GM12892 (cell line): Measurements from ENCODE around the gene HYAL3.
A peak's percentile ranks its signal among the peaks of the same experiment; 100 is the strongest.
"Not testable (repeated sequence)": the region's sequence is repeated elsewhere in the genome, so short reads cannot be mapped to it uniquely, and the experiment has no call there.

Experiments
- DNase-seq: peaks from one replicate; pipeline ENCODE4 v3.0.0; 2011; ENCODE audit not compliant: insufficient read length
- FAIRE-seq: peaks from 2 replicates; lab custom pipeline; 2011; peaks lifted over from hg19 to GRCh38; lab: Jason Lieb, UNC
- POLR2A ChIP-seq: IDR thresholded peaks from 2 replicates; pipeline ENCODE4 v1.6.1; 2011; ENCODE audit warnings: low read depth, low read length, control low read depth
- POLR2AphosphoS5 ChIP-seq: IDR thresholded peaks from 2 replicates; pipeline ENCODE4 v1.6.1; 2011; ENCODE audit warnings: low read depth, low read length, control low read depth
- TAF1 ChIP-seq: IDR thresholded peaks from 2 replicates; pipeline ENCODE4 v1.6.1; 2011; ENCODE audit warnings: low read depth, mild to moderate bottlenecking, control low read depth, low read length, borderline replicate concordance

HYAL3 gene

DNA sequence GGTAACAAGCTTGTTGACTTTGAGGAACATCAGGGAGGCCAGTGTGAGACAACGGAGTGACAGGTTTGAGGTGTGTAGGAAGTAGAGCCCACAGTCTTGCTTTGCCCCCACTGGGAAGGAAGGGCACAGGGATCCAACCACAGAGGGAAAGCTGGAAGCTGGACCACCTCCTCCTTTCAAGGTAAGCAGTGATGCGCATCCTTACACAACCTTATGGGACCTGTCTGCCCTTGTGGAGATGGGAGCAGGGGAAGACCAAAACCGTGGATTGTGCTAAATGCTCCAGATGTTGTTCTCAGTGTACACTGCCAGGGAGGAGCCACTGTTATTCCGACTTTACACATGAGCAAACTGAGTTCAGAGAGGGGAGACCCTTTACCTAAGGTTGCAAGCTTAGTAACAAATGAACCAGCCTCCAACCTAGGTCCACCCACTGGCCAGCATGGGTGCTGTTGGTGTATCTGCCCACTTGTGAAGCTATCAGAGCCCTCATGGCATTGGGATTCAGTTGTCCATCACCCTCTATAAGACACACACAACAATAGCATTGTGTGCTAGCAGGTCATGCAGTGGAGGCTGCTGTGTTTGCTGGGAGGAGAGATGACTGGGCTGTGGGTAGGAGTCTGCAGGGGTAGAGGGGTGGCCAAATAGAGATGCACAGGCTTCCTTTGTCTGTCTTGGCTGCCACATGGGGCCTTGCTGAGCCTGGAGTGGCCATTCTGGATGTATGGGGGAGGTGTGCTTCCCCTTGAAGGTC, 20.9 kb downstream of the HYAL3 start:
- DNase-seq (no peak), FAIRE-seq (no peak)
- TF ChIP-seq POLR2A (no peak), TAF1 (no peak), POLR2AphosphoS5 (no peak)

DNA sequence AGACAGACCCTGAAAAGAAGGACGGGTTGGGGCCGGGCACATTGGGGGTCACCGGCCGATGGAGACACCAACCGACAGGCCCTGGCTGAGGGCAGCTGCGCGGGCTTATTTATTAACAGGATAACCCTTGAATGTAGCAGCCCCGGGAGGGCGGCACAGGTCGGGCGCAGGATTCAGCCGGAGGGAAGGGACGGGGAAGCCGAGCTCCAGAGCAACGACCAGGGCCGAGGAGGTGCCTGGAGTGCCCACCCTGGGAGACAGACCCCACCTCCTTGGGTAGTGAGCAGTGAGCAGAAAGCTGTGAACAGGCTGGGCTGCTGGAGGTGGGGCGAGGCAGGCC, 22.5 kb downstream of the HYAL3 start:
- no peak for FAIRE-seq
- no peak for DNase-seq
- TF ChIP-seq POLR2A, result no peak
- TF ChIP-seq TAF1, result no peak
- no peak for TF ChIP-seq POLR2AphosphoS5

GRCh38 chr3:50275996-50276761, 23.0 kb downstream of the HYAL3 start:
- FAIRE-seq (no peak), DNase-seq (no peak)
- TF ChIP-seq TAF1, result no peak
- no peak for TF ChIP-seq POLR2AphosphoS5
- TF ChIP-seq POLR2A, result no peak

- FAIRE-seq, result no peak
- TF ChIP-seq POLR2A (no peak), POLR2AphosphoS5 (no peak), TAF1 (no peak)
- DNase-seq, result no peak
Measured at GRCh38 chr3:50275141-50275995, 23.8 kb downstream of the HYAL3 start.

DNA sequence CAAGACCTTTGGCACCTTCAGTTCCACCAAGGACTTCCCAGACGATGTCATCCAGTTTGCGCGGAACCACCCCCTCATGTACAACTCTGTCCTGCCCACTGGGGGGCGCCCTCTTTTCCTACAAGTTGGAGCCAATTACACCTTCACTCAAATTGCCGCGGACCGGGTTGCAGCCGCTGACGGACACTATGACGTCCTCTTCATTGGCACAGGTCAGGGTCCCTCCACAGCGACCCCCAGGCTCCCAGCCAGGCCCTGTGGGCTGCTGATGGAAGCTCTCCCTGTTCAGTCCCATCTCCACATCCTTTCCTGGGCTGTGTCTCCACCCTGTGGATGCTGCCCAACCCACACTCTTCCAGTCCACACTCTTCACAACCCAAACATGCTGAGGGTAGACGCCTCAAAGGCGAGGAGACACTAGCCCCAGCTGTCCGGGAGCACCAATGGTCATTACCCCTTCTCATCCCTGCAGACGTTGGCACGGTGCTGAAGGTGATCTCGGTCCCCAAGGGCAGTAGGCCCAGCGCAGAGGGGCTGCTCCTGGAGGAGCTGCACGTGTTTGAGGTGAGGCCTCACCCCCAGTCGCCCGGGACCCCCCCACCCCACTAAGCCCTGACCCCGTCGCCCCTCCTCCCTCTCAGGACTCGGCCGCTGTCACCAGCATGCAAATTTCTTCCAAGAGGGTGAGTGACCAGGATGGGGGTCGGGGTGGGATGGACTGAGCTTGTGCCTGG, 24.7 kb downstream of the HYAL3 start:
- TF ChIP-seq POLR2AphosphoS5, result no peak
- no peak for TF ChIP-seq POLR2A
- FAIRE-seq (peak; percentile 67), DNase-seq (peak; percentile 65)

DNA sequence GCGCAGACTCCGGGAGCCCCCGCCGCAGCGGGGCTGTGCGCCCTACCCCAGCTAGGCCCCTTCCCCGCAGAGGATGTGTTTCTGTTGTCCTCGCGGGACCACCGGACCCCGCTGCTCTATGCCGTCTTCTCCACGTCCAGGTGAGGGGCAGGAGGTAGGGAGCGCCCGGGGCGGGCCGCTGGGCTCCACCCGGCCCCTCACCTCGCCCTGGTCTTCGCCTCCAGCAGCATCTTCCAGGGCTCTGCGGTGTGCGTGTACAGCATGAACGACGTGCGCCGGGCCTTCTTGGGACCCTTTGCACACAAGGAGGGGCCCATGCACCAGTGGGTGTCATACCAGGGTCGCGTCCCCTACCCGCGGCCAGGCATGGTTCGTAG, 25.5 kb downstream of the HYAL3 start:
- TF ChIP-seq POLR2AphosphoS5, result no peak
- TF ChIP-seq POLR2A, result no peak
- no peak for TF ChIP-seq TAF1
- no peak for FAIRE-seq

GRCh38 chr3:50272911-50273688, 26.1 kb downstream of the HYAL3 start:
- no peak for TF ChIP-seq POLR2AphosphoS5
- TF ChIP-seq TAF1, result no peak
- no peak for TF ChIP-seq POLR2A
- FAIRE-seq, result peak; percentile 98
- DNase-seq, result peak; percentile 99

More for the DNA sequence above, 25.5 kb downstream of the HYAL3 start:
- no peak for DNase-seq

GRCh38 chr3:50272538-50272910, 26.7 kb downstream of the HYAL3 start:
- FAIRE-seq, DNase-seq: not testable (repeated sequence)

DNA sequence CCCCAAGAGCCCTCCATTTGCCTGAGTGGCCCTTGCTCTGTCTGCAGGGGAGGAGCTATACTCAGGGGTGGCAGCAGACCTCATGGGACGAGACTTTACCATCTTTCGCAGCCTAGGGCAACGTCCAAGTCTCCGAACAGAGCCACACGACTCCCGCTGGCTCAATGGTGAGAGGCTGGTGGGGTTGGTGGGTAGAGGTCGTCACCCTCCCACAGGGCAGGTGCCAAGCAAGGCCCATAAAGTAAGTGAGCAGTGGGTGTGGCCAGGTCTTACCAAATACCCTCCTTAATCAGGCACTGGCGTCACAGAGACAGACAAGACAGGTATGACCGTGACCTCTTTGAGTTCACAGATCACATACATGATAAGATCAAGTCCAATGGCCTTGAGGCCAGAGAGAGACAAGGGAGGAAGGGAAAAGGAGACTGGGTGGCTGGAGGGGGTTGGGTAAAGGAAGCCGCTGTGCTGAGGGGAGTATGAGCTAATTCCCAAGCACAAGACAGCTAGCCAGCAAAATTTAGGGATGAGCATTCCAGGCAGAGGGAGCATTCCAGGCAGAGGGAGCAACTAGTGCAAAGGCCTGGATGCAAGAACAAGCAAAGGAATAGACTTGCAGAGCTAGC, 27.8 kb downstream of the HYAL3 start:
- no peak for DNase-seq
- TF ChIP-seq POLR2A (no peak), TAF1 (no peak), POLR2AphosphoS5 (no peak)
- FAIRE-seq, result no peak

DNA sequence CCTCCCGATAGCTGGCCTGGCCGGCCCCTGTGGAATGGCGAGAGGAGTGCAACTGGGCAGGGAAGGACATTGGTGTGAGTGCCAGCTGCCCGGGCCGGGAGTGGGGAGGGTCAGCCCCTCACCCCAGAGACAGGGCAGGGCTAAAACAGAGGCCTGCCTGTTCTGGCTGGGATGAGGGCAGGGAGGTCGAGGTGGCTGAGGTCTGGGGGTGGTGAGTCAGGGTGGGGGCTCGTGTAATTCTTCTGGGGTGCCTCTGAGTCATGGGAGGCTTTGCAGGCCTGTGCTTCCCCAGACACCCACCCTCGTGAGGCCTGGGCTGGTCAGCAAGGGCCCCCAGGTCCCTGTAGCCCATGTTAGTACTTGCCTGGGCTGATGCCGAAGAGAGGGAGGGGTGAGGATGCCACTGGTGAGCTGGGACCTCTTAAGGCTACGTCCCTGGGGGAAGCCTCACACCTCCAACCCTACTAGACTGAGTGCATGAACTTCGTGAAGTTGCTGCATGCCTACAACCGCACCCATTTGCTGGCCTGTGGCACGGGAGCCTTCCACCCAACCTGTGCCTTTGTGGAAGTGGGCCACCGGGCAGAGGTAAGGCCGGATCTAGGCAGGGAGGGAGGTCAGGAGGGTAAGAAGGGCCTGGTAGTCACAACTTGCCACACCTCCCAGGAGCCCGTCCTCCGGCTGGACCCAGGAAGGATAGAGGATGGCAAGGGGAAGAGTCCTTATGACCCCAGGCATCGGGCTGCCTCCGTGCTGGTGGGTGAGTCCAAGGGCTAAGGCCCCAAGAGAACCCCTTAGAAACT, 28.6 kb downstream of the HYAL3 start:
- FAIRE-seq, result no peak
- no peak for DNase-seq
- TF ChIP-seq TAF1 (no peak), POLR2A (no peak), POLR2AphosphoS5 (no peak)
